ENCODE data around the gene LPA. TPM values are rescaled to one million over a fixed set of nuclear protein-coding genes. Genes with fewer than 3 reads are reported as not detected.

Gene LPA
- not detected in 2 replicates for total RNA-seq

GRCh38 chr6:160664198-160664597, at the start of gene LPA:
Gene LPA, minus strand, starts transcription at chr6:160664275. Its CDS starts 61 bp downstream, at chr6:160664214.

GRCh38 chr6:160701918-160702680, 38.0 kb upstream of the LPA start, which contains the start of gene PLG:
Gene PLG, plus strand, starts transcription at chr6:160702244. Its CDS starts 61 bp downstream, at chr6:160702305.

Other genes with a start within 250 kb of the LPA start
- gene PLG, start 38.0 kb upstream of the LPA start, total RNA-seq = not detected in 2 replicates